Sigmoid colon (tissue), 7 donors: Measurements from ENCODE around the gene CBLN3. TPM values are rescaled to one million over a fixed set of nuclear protein-coding genes. Genes with fewer than 3 reads are reported as not detected.

Source experiments
- DNase-seq: peaks from one replicate; pipeline ENCODE4 v3.0.0-alpha.2; 2019
- H3K27ac ChIP-seq, 4 donors: fragments of 200-600 bp; sonication (generic); one replicate each; pipeline ENCODE4 v1.5.1; 2016 to 2019; ENCODE audit warnings: mild to moderate bottlenecking in 1 of 4
- H3K27me3 ChIP-seq, 3 donors: fragments of 200-600 bp; sonication (generic); one replicate each; pipeline ENCODE4 v1.5.1; 2019; ENCODE audit warnings: mild to moderate bottlenecking in 1 of 3
- H3K36me3 ChIP-seq, 4 donors: fragments of 200-600 bp; sonication (generic); one replicate each; pipeline ENCODE4 v1.5.1; 2016 to 2019
- H3K4me1 ChIP-seq, 4 donors: fragments of 200-600 bp; sonication (generic); one replicate each; pipeline ENCODE4 v1.5.1; 2017 to 2019
- H3K4me3 ChIP-seq, 4 donors: fragments of 200-600 bp; sonication (generic); one replicate each; pipeline ENCODE4 v1.5.1; 2017 to 2019; ENCODE audit warnings: mild to moderate bottlenecking in 2 of 4, moderate library complexity in 1 of 4
- H3K9me3 ChIP-seq, 4 donors: fragments of 200-600 bp in 3 of 4; sonication (generic) in 3 of 4; one replicate each; pipeline versions ENCODE4 v1.5.1 to v1.6.1; 2013 to 2019
- CTCF ChIP-seq, 4 experiments: fragments of 450-650 bp in 3 of 4; fragments of 200-600 bp in 1 of 4; IDR thresholded peaks; one replicate each; pipeline ENCODE4 v1.5.1; 2016 to 2019; ENCODE audit warnings: antibody characterized with exemption in 4 of 4, mild to moderate bottlenecking in 3 of 4, moderate library complexity in 2 of 4
- EP300 ChIP-seq, 4 donors: sonication (generic); formaldehyde crosslinking; IDR thresholded peaks; one replicate each; pipeline ENCODE4 v1.6.1; 2017; ENCODE audit warnings: antibody characterized with exemption in 4 of 4
- POLR2A ChIP-seq, 2 donors: fragments of 450-650 bp; IDR thresholded peaks; one replicate each; pipeline ENCODE4 v1.6.1; 2016; ENCODE audit warnings: antibody characterized with exemption in 2 of 2, mild to moderate bottlenecking in 2 of 2, moderate library complexity in 2 of 2
- POLR2AphosphoS5 ChIP-seq, 4 donors: sonication (generic); formaldehyde crosslinking; IDR thresholded peaks; one replicate each; pipeline ENCODE4 v1.6.1; 2017; ENCODE audit warnings: antibody characterized with exemption in 4 of 4
- WGBS, 2 donors: extraction: QIAGEN DNeasy Blood & Tissue Kit; methylation state at CpG; one replicate each; pipeline ENCODE4 v1.1.7; 2013; 5-methylcytosine and 5-hydroxymethylcytosine counted together
- intact Hi-C: fragments of 100-400 bp; cut with DNase I; formaldehyde crosslinking; loops from one replicate; pipeline ENCODE4 v1.15.1; 2023
- polyA plus RNA-seq, 3 donors: library from polyadenylated mRNA; stranded (reverse); fragments of 200-250 nt; gene quantifications; one replicate each; pipeline ENCODE4 v1.2.3, GENCODE V29; 2013
- total RNA-seq, 4 donors: library from RNA; depleted of rRNA; stranded (reverse); fragments of >200 nt; gene quantifications; one replicate each; pipeline ENCODE4 v1.1.0, GENCODE V29; 2016
- donor health status: healthy with polysubstance abuse.
- donor health status: Bipolar disorder and iron deficiency.
- donor health status: healthy.

The CBLN3 gene
- total and polyA plus RNA-seq, 7 donors: 0.46 to 8.9 (median 2.0) TPM

- Histone ChIP-seq H3K4me3 (peak overlapping the region; percentile 73 to 85 (median 78)), H3K36me3 (no peaks in the 10 kb centered on the region), H3K9me3 (no peaks in the 10 kb centered on the region), H3K4me1 (peaks cover 0 to 53% (median 46%) of the 10 kb centered on the region in 4 donors), H3K27ac (peak overlapping the region; percentile 76 to 82 (median 78)), H3K27me3 (no peaks in the 10 kb centered on the region)
- WGBS, 2 donors: 11 to 27% methylated on average over 7 of the region's 7 CpGs
- peak; percentile 71 for DNase-seq
- intact Hi-C loops: loop anchor here (2.0 kb wide), 1 partner anchor 33 kb away; no protein-coding TSS in a partner anchor
- no peak for TF ChIP-seq POLR2AphosphoS5 (IDR thresholded peaks at IDR 0.05)
- TF ChIP-seq EP300 (IDR thresholded peaks at IDR 0.05): no peak
- TF ChIP-seq CTCF (IDR thresholded peaks at IDR 0.05): no peak
- TF ChIP-seq POLR2A (IDR thresholded peaks at IDR 0.05): no peak
These were observed 31.2 kb downstream of the CBLN3 start for GRCh38 chr14:24398293-24398652.

GRCh38 chr14:24397639-24398292 is 31.7 kb downstream of the CBLN3 start:
- H3K9me3 ChIP-seq: no peaks in the 10 kb centered on the region
- TF ChIP-seq POLR2AphosphoS5 (IDR thresholded peaks at IDR 0.05) (no peak), CTCF (IDR thresholded peaks at IDR 0.05) (no peak), POLR2A (IDR thresholded peaks at IDR 0.05) (no peak), EP300 (IDR thresholded peaks at IDR 0.05) (no peak)
- H3K27ac ChIP-seq: peak overlapping the region; percentile 76 to 82 (median 78)
- H3K36me3 ChIP-seq: no peaks in the 10 kb centered on the region
- H3K4me1 ChIP-seq: peaks cover 0 to 48% (median 42%) of the 10 kb centered on the region in 4 donors
- intact Hi-C loops: loop anchor here (2.0 kb wide), 1 partner anchor 33 kb away; no protein-coding TSS in a partner anchor
- DNase-seq: no peak
- 45 to 65% methylated on average over 6 of the region's 6 CpGs for WGBS, 2 donors
- no peaks in the 10 kb centered on the region for H3K27me3 ChIP-seq
- peak overlapping the region in 2 of 4 donors; percentile 73 to 85 for H3K4me3 ChIP-seq

- Histone ChIP-seq H3K36me3 (no peaks in the 10 kb centered on the region), H3K27ac (no peak overlapping the region), H3K27me3 (no peaks in the 10 kb centered on the region), H3K4me1 (peaks cover 0 to 30% (median 26%) of the 10 kb centered on the region in 4 donors), H3K4me3 (no peak overlapping the region), H3K9me3 (no peaks in the 10 kb centered on the region)
- TF ChIP-seq EP300 (IDR thresholded peaks at IDR 0.05) (no peak), POLR2A (IDR thresholded peaks at IDR 0.05) (no peak), POLR2AphosphoS5 (IDR thresholded peaks at IDR 0.05) (no peak), CTCF (IDR thresholded peaks at IDR 0.05) (no peak)
- intact Hi-C loops: no loop called here
- DNase-seq: peak; percentile 50
- WGBS, 2 donors: 72 to 86% methylated on average over 8 of the region's 8 CpGs
These were observed 33.6 kb downstream of the CBLN3 start for GRCh38 chr14:24395609-24396582.

GRCh38 chr14:24394275-24394674 is 35.2 kb downstream of the CBLN3 start:
- no peaks in the 10 kb centered on the region for H3K9me3 ChIP-seq
- H3K4me1 ChIP-seq: peaks cover 0 to 16% (median 11%) of the 10 kb centered on the region in 4 donors
- no peaks in the 10 kb centered on the region for H3K27me3 ChIP-seq
- H3K4me3 ChIP-seq: no peak overlapping the region
- no peaks in the 10 kb centered on the region for H3K36me3 ChIP-seq
- intact Hi-C loops: no loop called here
- no peak overlapping the region for H3K27ac ChIP-seq
- no peak for DNase-seq
- TF ChIP-seq EP300 (IDR thresholded peaks at IDR 0.05): no peak
- 24 to 50% methylated on average over 3 of the region's 3 CpGs for WGBS, 2 donors
